ENCODE data around the gene CT45A9. TPM values are rescaled to one million over a fixed set of nuclear protein-coding genes. Genes with fewer than 3 reads are reported as not detected.
"Not testable (repeated sequence)": the region's sequence is repeated elsewhere in the genome, so short reads cannot be mapped to it uniquely, and the experiment has no call there.

The CT45A9 gene, protein sequence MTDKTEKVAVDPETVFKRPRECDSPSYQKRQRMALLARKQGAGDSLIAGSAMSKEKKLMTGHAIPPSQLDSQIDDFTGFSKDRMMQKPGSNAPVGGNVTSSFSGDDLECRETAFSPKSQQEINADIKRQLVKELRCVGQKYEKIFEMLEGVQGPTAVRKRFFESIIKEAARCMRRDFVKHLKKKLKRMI
- not detected in 2 replicates for total RNA-seq (2022)
- not detected for Bru-seq, nascent RNA
- not detected for BruChase-seq, experiment 1, labeled RNA remaining after a 6-hour chase
- not detected for BruChase-seq, experiment 2, labeled RNA remaining after a 2-hour chase
- long read RNA-seq = 0 reads

DNA sequence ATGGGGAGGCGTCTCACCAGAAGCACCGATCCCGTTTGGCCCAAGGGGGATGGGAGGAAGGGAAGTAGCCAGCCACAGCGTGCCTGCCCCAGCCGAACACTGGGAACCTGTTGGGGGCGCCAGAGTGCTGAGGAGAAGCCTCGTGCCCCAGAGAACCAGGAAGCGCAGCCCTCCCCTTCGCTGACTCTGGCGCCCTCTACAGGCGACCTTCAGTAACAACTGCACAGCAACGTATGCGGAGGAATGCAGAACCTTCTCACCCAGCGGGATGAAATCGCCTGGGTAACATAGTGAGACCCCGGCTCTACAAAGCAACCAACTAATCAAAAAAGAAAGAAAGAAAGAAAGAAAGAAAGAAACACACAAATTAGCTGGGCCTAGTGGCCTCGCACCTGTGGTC lies at the start of gene CT45A9:
Gene CT45A9, minus strand, starts transcription at position 101 of the 400 bp plus-strand sequence. CDS start 3,751 bp downstream, outside the sequence.
- intact Hi-C loops (cut with micrococcal nuclease; ENCODE audit: unreplicated experiment); CTCF ChIA-PET; H3K4me3 Mint-ChIP-seq (ENCODE audit: low read depth, unreplicated experiment); H3K27ac Mint-ChIP-seq (ENCODE audit: unreplicated experiment); H3K27me3 Mint-ChIP-seq (ENCODE audit: unreplicated experiment); H3K9me3 Mint-ChIP-seq (ENCODE audit: low read depth, unreplicated experiment); H3K36me3 Mint-ChIP-seq (ENCODE audit: insufficient read depth, unreplicated experiment); BruUV-seq (replicated peaks); DNase-seq; H3K4me1 Mint-ChIP-seq (ENCODE audit: low read depth, unreplicated experiment): not testable (repeated sequence)

- CTCF ChIA-PET; H3K4me1 Mint-ChIP-seq (ENCODE audit: low read depth, unreplicated experiment); H3K27ac Mint-ChIP-seq (ENCODE audit: unreplicated experiment); H3K9me3 Mint-ChIP-seq (ENCODE audit: low read depth, unreplicated experiment); BruUV-seq (replicated peaks); H3K4me3 Mint-ChIP-seq (ENCODE audit: low read depth, unreplicated experiment); H3K36me3 Mint-ChIP-seq (ENCODE audit: insufficient read depth, unreplicated experiment); intact Hi-C loops (cut with micrococcal nuclease; ENCODE audit: unreplicated experiment); DNase-seq: not testable (repeated sequence)
- peaks cover 23% of the 10 kb centered on the region for H3K27me3 Mint-ChIP-seq (ENCODE audit: unreplicated experiment)
Observed at GRCh38 chrX:135920516-135920915, 48.9 kb upstream of the CT45A9 start.

DNA sequence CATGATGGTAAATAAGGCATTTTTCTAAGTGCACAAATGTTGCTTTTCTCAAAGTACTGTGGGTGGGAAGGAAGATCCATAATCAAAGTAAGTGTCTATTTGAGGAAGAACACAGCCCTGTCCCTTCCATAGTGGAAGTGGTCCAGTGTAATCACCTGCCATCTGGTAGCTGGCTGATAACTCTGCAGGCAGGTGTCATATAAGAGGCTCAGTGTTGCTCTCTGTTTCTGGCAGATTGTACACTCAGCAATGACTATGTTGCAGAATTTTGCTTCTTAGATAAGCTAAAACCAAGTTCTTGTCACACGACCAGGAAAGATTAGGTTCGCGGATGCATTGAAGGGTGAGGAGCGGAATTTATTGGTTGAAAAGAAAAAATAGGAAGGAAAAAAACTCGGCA lies 42.8 kb upstream of the CT45A9 start:
- CTCF ChIA-PET = no interaction called here
- Mint-ChIP-seq H3K4me1 (ENCODE audit: low read depth, unreplicated experiment) (no peaks in the 10 kb centered on the region), H3K4me3 (ENCODE audit: low read depth, unreplicated experiment) (no peak overlapping the region), H3K9me3 (ENCODE audit: low read depth, unreplicated experiment) (no peaks in the 10 kb centered on the region), H3K27me3 (ENCODE audit: unreplicated experiment) (peaks cover 25% of the 10 kb centered on the region), H3K27ac (ENCODE audit: unreplicated experiment) (no peak overlapping the region), H3K36me3 (ENCODE audit: insufficient read depth, unreplicated experiment) (no peaks in the 10 kb centered on the region)
- intact Hi-C loops (cut with micrococcal nuclease; ENCODE audit: unreplicated experiment) = no loop called here
- no peak for TF ChIP-seq CTCF (IDR thresholded peaks at IDR 0.05; ENCODE audit: unreplicated experiment)
- BruUV-seq (replicated peaks) = no TSS peak
- DNase-seq = no peak

DNA sequence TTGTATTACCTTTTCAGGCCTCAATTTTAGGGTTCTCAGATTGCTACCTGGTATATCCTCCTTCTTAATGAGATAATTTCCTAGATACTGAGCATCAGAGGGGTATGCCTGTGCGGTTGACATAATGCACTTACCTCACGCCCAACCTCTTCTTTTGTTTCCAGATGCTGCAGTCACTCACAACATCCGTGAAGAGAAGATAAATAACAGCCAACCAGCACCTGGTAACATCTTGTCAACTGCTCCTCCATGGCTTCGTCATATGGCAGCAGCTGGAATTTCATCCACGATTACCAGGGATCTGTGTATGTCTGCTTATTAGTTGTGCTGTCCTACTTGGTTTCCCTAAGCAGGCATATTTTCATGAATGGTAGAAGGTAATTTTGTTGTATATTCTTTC lies 38.6 kb upstream of the CT45A9 start:
- TF ChIP-seq CTCF (IDR thresholded peaks at IDR 0.05; ENCODE audit: unreplicated experiment) = no peak
- Mint-ChIP-seq H3K36me3 (ENCODE audit: insufficient read depth, unreplicated experiment) (no peaks in the 10 kb centered on the region), H3K27ac (ENCODE audit: unreplicated experiment) (no peak overlapping the region), H3K4me3 (ENCODE audit: low read depth, unreplicated experiment) (no peak overlapping the region), H3K27me3 (ENCODE audit: unreplicated experiment) (peaks cover 14% of the 10 kb centered on the region), H3K9me3 (ENCODE audit: low read depth, unreplicated experiment) (no peaks in the 10 kb centered on the region), H3K4me1 (ENCODE audit: low read depth, unreplicated experiment) (no peaks in the 10 kb centered on the region)
- intact Hi-C loops (cut with micrococcal nuclease; ENCODE audit: unreplicated experiment) = no loop called here
- CTCF ChIA-PET = no interaction called here
- no peak for DNase-seq
- BruUV-seq (replicated peaks) = no TSS peak

GRCh38 chrX:135893294-135893817 lies 21.7 kb upstream of the CT45A9 start, which contains the start of the genes CT45A10 and SAGE1:
Gene CT45A10 (minus strand): TSS chrX:135893444. CDS start chrX:135885344, 8,100 bp downstream.
Gene SAGE1 (plus strand): TSS chrX:135893716. CDS start chrX:135896243, 2,527 bp downstream.
- BruUV-seq (replicated peaks) = no TSS peak
- intact Hi-C loops (cut with micrococcal nuclease; ENCODE audit: unreplicated experiment) = no loop called here
- peaks cover 4% of the 10 kb centered on the region for H3K9me3 Mint-ChIP-seq (ENCODE audit: low read depth, unreplicated experiment)
- TF ChIP-seq CTCF (IDR thresholded peaks at IDR 0.05; ENCODE audit: unreplicated experiment) = no peak
- H3K36me3 Mint-ChIP-seq (ENCODE audit: insufficient read depth, unreplicated experiment) = no peaks in the 10 kb centered on the region
- H3K27me3 Mint-ChIP-seq (ENCODE audit: unreplicated experiment) = no peaks in the 10 kb centered on the region
- no peak within 1 kb of the TSS for H3K27ac Mint-ChIP-seq (ENCODE audit: unreplicated experiment)
- DNase-seq = no peak
- H3K4me1 Mint-ChIP-seq (ENCODE audit: low read depth, unreplicated experiment) = no peaks in the 10 kb centered on the region
- H3K4me3 Mint-ChIP-seq (ENCODE audit: low read depth, unreplicated experiment) = no peak within 1 kb of the TSS
- CTCF ChIA-PET = no interaction called here

Data from Calu3 (cell line).